ENCODE results near the gene GSN.

Gene GSN

GRCh38 chr9:121303456-121304451 lies 35.8 kb downstream of the GSN start:
- DNase-seq (ENCODE audit: low read depth): no peak

- DNase-seq (ENCODE audit: low read depth): no peak
Observed at GRCh38 chr9:121304707-121305106, 36.7 kb downstream of the GSN start.

GRCh38 chr9:121305269-121305994 lies 37.5 kb downstream of the GSN start:
- DNase-seq (ENCODE audit: low read depth): no peak

- DNase-seq (ENCODE audit: low read depth): no peak
Observed at GRCh38 chr9:121307976-121308375, 40.0 kb downstream of the GSN start.

GRCh38 chr9:121308765-121309164 lies 40.8 kb downstream of the GSN start:
- no peak for DNase-seq (ENCODE audit: low read depth)

GRCh38 chr9:121309171-121309570 lies 41.2 kb downstream of the GSN start:
- DNase-seq (ENCODE audit: low read depth): no peak

GRCh38 chr9:121309833-121310425 lies 42.0 kb downstream of the GSN start:
- no peak for DNase-seq (ENCODE audit: low read depth)

GRCh38 chr9:121310571-121310970 lies 42.6 kb downstream of the GSN start:
- DNase-seq (ENCODE audit: low read depth): no peak

GRCh38 chr9:121312169-121312568 lies 44.2 kb downstream of the GSN start:
- DNase-seq (ENCODE audit: low read depth): no peak

- no peak for DNase-seq (ENCODE audit: low read depth)
Observed at GRCh38 chr9:121313458-121314152, 45.6 kb downstream of the GSN start.

GRCh38 chr9:121316378-121316777 lies 48.4 kb downstream of the GSN start:
- DNase-seq (ENCODE audit: low read depth): no peak

- DNase-seq (ENCODE audit: low read depth): no peak
Observed at GRCh38 chr9:121316852-121317373, 49.0 kb downstream of the GSN start.

- DNase-seq (ENCODE audit: low read depth): no peak
Observed at GRCh38 chr9:121317737-121318630, 50.0 kb downstream of the GSN start.

- DNase-seq (ENCODE audit: low read depth): no peak
Observed at GRCh38 chr9:121318631-121319382, 50.8 kb downstream of the GSN start.

- DNase-seq (ENCODE audit: low read depth): no peak
Observed at GRCh38 chr9:121319383-121319780, 51.4 kb downstream of the GSN start.

GRCh38 chr9:121321016-121321503 lies 53.1 kb downstream of the GSN start:
- DNase-seq (ENCODE audit: low read depth): no peak

- DNase-seq (ENCODE audit: low read depth): no peak
Observed at GRCh38 chr9:121322037-121322736, 54.2 kb downstream of the GSN start.

GRCh38 chr9:121322737-121323448 lies 54.9 kb downstream of the GSN start:
- DNase-seq (ENCODE audit: low read depth): no peak
